Measurements from ENCODE around the gene PEX12.

The PEX12 gene

GRCh38 chr17:35541434-35541833, 36.9 kb downstream of the PEX12 start:
- CTCF ChIA-PET: interaction anchor here (0.6 to 4.3 kb wide), 5 partner anchors 10 to 381 kb away, joined by 3 to 19 read pairs (median 4); no protein-coding TSS in a partner anchor
- TF ChIP-seq ZBTB17 (tag by site-specific recombination; IDR thresholded peaks at IDR 0.05): peak; percentile 54
- no peak for TF ChIP-seq ZBTB7A (tag by site-specific recombination; IDR thresholded peaks at IDR 0.05; ENCODE audit: low read depth)
- H3K9me3 ChIP-seq (ENCODE audit: control insufficient read depth, insufficient read depth, low read depth, low read length): no peaks in the 10 kb centered on the region
- H3K4me3 ChIP-seq (ENCODE audit: low read depth, low read length): no peak overlapping the region
- POLR2A ChIA-PET: interaction anchor here (0.8 kb wide), 1 partner anchor 168 kb away, joined by 3 read pairs; the partner anchor contains the start of gene SLFN11
- H3K36me3 ChIP-seq (ENCODE audit: control insufficient read depth in 2 of 2, insufficient read depth in 1 of 2, low read length in 2 of 2): no peaks in the 10 kb centered on the region
- H3K4me1 ChIP-seq (ENCODE audit: control insufficient read depth, insufficient read depth, low read length): peaks cover 3% of the 10 kb centered on the region; the same call in 1 of the 2 replicates
- H3K27ac ChIP-seq (ENCODE audit: extremely low read depth, low read depth, low read length): no peak overlapping the region

GRCh38 chr17:35540589-35541404, 37.6 kb downstream of the PEX12 start:
- TF ChIP-seq ZNF169 (tag by site-specific recombination; IDR thresholded peaks at IDR 0.05): no peak
- no peak for TF ChIP-seq ZNF660 (tag by site-specific recombination; IDR thresholded peaks at IDR 0.05)
- TF ChIP-seq ZNF704 (tag by site-specific recombination; IDR thresholded peaks at IDR 0.05): no peak
- TF ChIP-seq ZNF792 (tag by site-specific recombination; IDR thresholded peaks at IDR 0.05): no peak
- TF ChIP-seq ZNF26 (tag by site-specific recombination; IDR thresholded peaks at IDR 0.05): no peak
- no peak for TF ChIP-seq KLF9 (tag by site-specific recombination; IDR thresholded peaks at IDR 0.05; ENCODE audit: low read depth)
- TF ChIP-seq ZNF449 (tag by site-specific recombination; IDR thresholded peaks at IDR 0.05): no peak
- no peak for TF ChIP-seq TSHZ1 (tag by site-specific recombination; IDR thresholded peaks at IDR 0.05; ENCODE audit: borderline replicate concordance)
- no peak for TF ChIP-seq ZNF324 (tag by site-specific recombination; IDR thresholded peaks at IDR 0.05)
- TF ChIP-seq ZNF280C (tag by site-specific recombination; IDR thresholded peaks at IDR 0.05): no peak
- no peak overlapping the region for H3K27ac ChIP-seq (ENCODE audit: extremely low read depth, low read depth, low read length)
- H3K9me3 ChIP-seq (ENCODE audit: control insufficient read depth, insufficient read depth, low read depth, low read length): no peaks in the 10 kb centered on the region
- CTCF ChIA-PET: interaction anchor here (0.6 to 2.3 kb wide), 7 partner anchors 9 to 274 kb away, joined by 3 to 8 read pairs (median 4); no protein-coding TSS in a partner anchor
- no peak overlapping the region for H3K4me3 ChIP-seq (ENCODE audit: low read depth, low read length)
- POLR2A ChIA-PET: no interaction called here
- peaks cover 3% of the 10 kb centered on the region; the same call in 1 of the 2 replicates for H3K4me1 ChIP-seq (ENCODE audit: control insufficient read depth, insufficient read depth, low read length)
- no peaks in the 10 kb centered on the region for H3K36me3 ChIP-seq (ENCODE audit: control insufficient read depth in 2 of 2, insufficient read depth in 1 of 2, low read length in 2 of 2)
